ENCODE data around the gene RXFP2. TPM values are rescaled to one million over a fixed set of nuclear protein-coding genes. Genes with fewer than 3 reads are reported as not detected.

RXFP2 gene
- total and polyA plus RNA-seq, 2 experiments from 2014 or later, result not detected

- H3K27ac ChIP-seq, result peak overlapping the region; percentile 98
Observed at GRCh38 chr13:31755211-31755610, 15.9 kb downstream of the RXFP2 start.

GRCh38 chr13:31755803-31756212 is 16.5 kb downstream of the RXFP2 start:
- peak; percentile 84 for DNase-seq
- no peak for TF ChIP-seq EZH2phosphoT487 (IDR thresholded peaks at IDR 0.05; ENCODE audit: insufficient read depth, low read depth)
- no peak for TF ChIP-seq EZH2 (IDR thresholded peaks at IDR 0.05; ENCODE audit: insufficient read depth, poor library complexity, severe bottlenecking)
- 0 to 3% methylated on average over 5 of the region's 5 CpGs for WGBS, 2 experiments (ENCODE audit: low coverage in 1 of 2, low lambda C conversion rate in 2 of 2, missing lambda C conversion rate in 2 of 2)
- Histone ChIP-seq H3K9me3 (ENCODE audit: low read depth) (no peaks in the 10 kb centered on the region), H3K27ac (peak overlapping the region; percentile 98), H2AFZ (no peak overlapping the region), H3K9ac (peak overlapping the region; percentile 73), H3K27me3 (replicated peaks; ENCODE audit: insufficient read depth) (no peaks in the 10 kb centered on the region), H3K4me1 (ENCODE audit: insufficient read depth) (peaks cover 32% of the 10 kb centered on the region), H3K79me2 (ENCODE audit: insufficient read depth) (no peaks in the 10 kb centered on the region), H3K36me3 (ENCODE audit: low read depth) (no peaks in the 10 kb centered on the region), H3K9me2 (ENCODE audit: insufficient read depth) (no peaks in the 10 kb centered on the region), H3F3A (ENCODE audit: insufficient read depth) (peaks cover 36% of the 10 kb centered on the region), H3K4me3 (0 out of 2 replicates have a peak overlapping the region, but pooled peaks have one; percentile 1), H4K20me1 (ENCODE audit: insufficient read depth) (no peaks in the 10 kb centered on the region), H3K4me2 (ENCODE audit: unreplicated experiment) (peak overlapping the region; percentile 61)
- in situ Hi-C loops (cut with MboI), result no loop called here

More at GRCh38 chr13:31755211-31755610, 15.9 kb downstream of the RXFP2 start:
- no peaks in the 10 kb centered on the region for H3K36me3 ChIP-seq (ENCODE audit: low read depth)
- H3K9ac ChIP-seq, result peak overlapping the region; percentile 73
- H3F3A ChIP-seq (ENCODE audit: insufficient read depth), result peaks cover 42% of the 10 kb centered on the region
- in situ Hi-C loops (cut with MboI), result no loop called here
- no peaks in the 10 kb centered on the region for H4K20me1 ChIP-seq (ENCODE audit: insufficient read depth)
- H3K9me2 ChIP-seq (ENCODE audit: insufficient read depth), result no peaks in the 10 kb centered on the region
- TF ChIP-seq EZH2phosphoT487 (IDR thresholded peaks at IDR 0.05; ENCODE audit: insufficient read depth, low read depth), result no peak
- TF ChIP-seq EZH2 (IDR thresholded peaks at IDR 0.05; ENCODE audit: insufficient read depth, poor library complexity, severe bottlenecking), result no peak
- no peaks in the 10 kb centered on the region for H3K9me3 ChIP-seq (ENCODE audit: low read depth)
- no peak for DNase-seq
- H2AFZ ChIP-seq, result no peak overlapping the region
- 0 out of 2 replicates have a peak overlapping the region, but pooled peaks have one; percentile 1 for H3K4me3 ChIP-seq
- H3K27me3 ChIP-seq (replicated peaks; ENCODE audit: insufficient read depth), result no peaks in the 10 kb centered on the region
- H3K4me2 ChIP-seq (ENCODE audit: unreplicated experiment), result peak overlapping the region; percentile 61
- WGBS, 2 experiments (ENCODE audit: low coverage in 1 of 2, low lambda C conversion rate in 2 of 2, missing lambda C conversion rate in 2 of 2), result 71 to 74% methylated on average over 6 of the region's 6 CpGs
- no peaks in the 10 kb centered on the region for H3K79me2 ChIP-seq (ENCODE audit: insufficient read depth)
- H3K4me1 ChIP-seq (ENCODE audit: insufficient read depth), result peaks cover 38% of the 10 kb centered on the region

- Histone ChIP-seq H3K27ac (peak overlapping the region; percentile 98), H3K36me3 (ENCODE audit: low read depth) (no peaks in the 10 kb centered on the region), H3K79me2 (ENCODE audit: insufficient read depth) (no peaks in the 10 kb centered on the region), H3K4me2 (ENCODE audit: unreplicated experiment) (peak overlapping the region; percentile 61), H3K4me3 (no peak overlapping the region), H3F3A (ENCODE audit: insufficient read depth) (peaks cover 36% of the 10 kb centered on the region), H3K9me3 (ENCODE audit: low read depth) (no peaks in the 10 kb centered on the region), H4K20me1 (ENCODE audit: insufficient read depth) (no peaks in the 10 kb centered on the region), H3K4me1 (ENCODE audit: insufficient read depth) (peaks cover 31% of the 10 kb centered on the region), H3K9me2 (ENCODE audit: insufficient read depth) (no peaks in the 10 kb centered on the region), H2AFZ (no peak overlapping the region), H3K9ac (peak overlapping the region; percentile 73), H3K27me3 (replicated peaks; ENCODE audit: insufficient read depth) (no peaks in the 10 kb centered on the region)
- in situ Hi-C loops (cut with MboI), result no loop called here
- TF ChIP-seq EZH2phosphoT487 (IDR thresholded peaks at IDR 0.05; ENCODE audit: insufficient read depth, low read depth), result no peak
- no peak for TF ChIP-seq EZH2 (IDR thresholded peaks at IDR 0.05; ENCODE audit: insufficient read depth, poor library complexity, severe bottlenecking)
- peak; percentile 96 for DNase-seq
- WGBS, 2 experiments (ENCODE audit: low coverage in 1 of 2, low lambda C conversion rate in 2 of 2, missing lambda C conversion rate in 2 of 2), result 8 to 9% methylated on average over 4 of the region's 4 CpGs
Observed at GRCh38 chr13:31756346-31756745, 17.0 kb downstream of the RXFP2 start.

- 44 to 51% methylated on average over 2 of the region's 2 CpGs for WGBS, 2 experiments (ENCODE audit: low coverage in 1 of 2, low lambda C conversion rate in 2 of 2, missing lambda C conversion rate in 2 of 2)
- H3K9me3 ChIP-seq (ENCODE audit: low read depth), result no peaks in the 10 kb centered on the region
- no peak overlapping the region for H3K9ac ChIP-seq
- no peak overlapping the region for H3K4me3 ChIP-seq
- peak overlapping the region; percentile 12 for H3K27ac ChIP-seq
- H2AFZ ChIP-seq, result no peak overlapping the region
- no peak overlapping the region for H3K4me2 ChIP-seq (ENCODE audit: unreplicated experiment)
- peaks cover 48% of the 10 kb centered on the region for H3K4me1 ChIP-seq (ENCODE audit: insufficient read depth)
- H3F3A ChIP-seq (ENCODE audit: insufficient read depth), result peaks cover 50% of the 10 kb centered on the region
- no peaks in the 10 kb centered on the region for H3K36me3 ChIP-seq (ENCODE audit: low read depth)
- no peaks in the 10 kb centered on the region for H3K9me2 ChIP-seq (ENCODE audit: insufficient read depth)
- no peaks in the 10 kb centered on the region for H3K27me3 ChIP-seq (replicated peaks; ENCODE audit: insufficient read depth)
- DNase-seq, result peak; percentile 69
- TF ChIP-seq EZH2phosphoT487 (IDR thresholded peaks at IDR 0.05; ENCODE audit: insufficient read depth, low read depth) (no peak), EZH2 (IDR thresholded peaks at IDR 0.05; ENCODE audit: insufficient read depth, poor library complexity, severe bottlenecking) (no peak)
- in situ Hi-C loops (cut with MboI), result no loop called here
- H3K79me2 ChIP-seq (ENCODE audit: insufficient read depth), result no peaks in the 10 kb centered on the region
- no peaks in the 10 kb centered on the region for H4K20me1 ChIP-seq (ENCODE audit: insufficient read depth)
Observed at GRCh38 chr13:31761951-31762350, 22.6 kb downstream of the RXFP2 start.

Data from GM23248 (cell line).